HepG2 (cell line): ENCODE measurements around the gene UNC93A. TPM values are rescaled to one million over a fixed set of nuclear protein-coding genes. Genes with fewer than 3 reads are reported as not detected.

ENCODE experiments used
- HMGXB4 ChIP-seq, 2 experiments: sonication (generic) in 1 of 2; formaldehyde crosslinking in 1 of 2; IDR thresholded peaks; 2 replicates each; pipeline versions ENCODE4 v1.4.0 to v1.6.1; 2018 to 2020; ENCODE audit warnings: missing genetic modification reagents in 2 of 2, borderline replicate concordance in 1 of 2, low read depth in 1 of 2, mild to moderate bottlenecking in 1 of 2, missing biosample characterization in 1 of 2
- PRMT3 ChIP-seq: sonication (generic); formaldehyde crosslinking; IDR thresholded peaks from 2 replicates; pipeline ENCODE4 v1.8.1; 2022; ENCODE audit warnings: low read depth, mild to moderate bottlenecking, moderate library complexity, missing genetic modification reagents, borderline replicate concordance
- SMAD3 ChIP-seq: sonication (generic); formaldehyde crosslinking; IDR thresholded peaks from 2 replicates; pipeline ENCODE4 v1.4.0; 2020; ENCODE audit warnings: missing genetic modification reagents
- UBTF ChIP-seq: sonication (generic); formaldehyde crosslinking; IDR thresholded peaks from 2 replicates; pipeline ENCODE4 v1.4.0; 2020; ENCODE audit warnings: mild to moderate bottlenecking, missing genetic modification reagents
- ZKSCAN5 ChIP-seq: sonication (generic); formaldehyde crosslinking; IDR thresholded peaks from 2 replicates; pipeline ENCODE4 v1.5.1; 2020; ENCODE audit warnings: mild to moderate bottlenecking, missing genetic modification reagents
- ZNF251 ChIP-seq: sonication (generic); formaldehyde crosslinking; IDR thresholded peaks from 2 replicates; pipeline ENCODE4 v1.9.0; 2021; ENCODE audit warnings: mild to moderate bottlenecking, missing genetic modification reagents
- ZNF44 ChIP-seq: sonication (generic); formaldehyde crosslinking; IDR thresholded peaks from 2 replicates; pipeline ENCODE4 v1.5.1; 2020; ENCODE audit warnings: mild to moderate bottlenecking, missing genetic modification reagents
- ZNF503 ChIP-seq: sonication (generic); formaldehyde crosslinking; IDR thresholded peaks from 2 replicates; pipeline ENCODE4 v1.4.0; 2020; ENCODE audit warnings: missing genetic modification reagents
- ZNF563 ChIP-seq: sonication (generic); formaldehyde crosslinking; IDR thresholded peaks from 2 replicates; pipeline ENCODE4 v1.8.0; 2022; ENCODE audit warnings: mild to moderate bottlenecking, moderate library complexity, missing genetic modification reagents
- polyA plus RNA-seq, 8 experiments: library from polyadenylated mRNA; depleted of rRNA in 3 of 8; stranded (reverse) in 7 of 8; unstranded in 1 of 8; fragments of >200 nt; fragmentation: Illumina TruSeq in 4 of 8; extraction: Trizol in 4 of 8; gene quantifications; 2 replicates each; pipeline versions ENCODE4 v1.2.1 to v1.2.3, GENCODE V29; 2011 to 2016; ENCODE audit warnings: low read depth in 4 of 8, missing spikeins in 1 of 8, mixed read lengths in 1 of 8; ENCODE audit not compliant: insufficient read depth in 1 of 8
- total RNA-seq, 5 experiments: library from RNA; depleted of rRNA; stranded (reverse); fragments of >200 nt; fragmentation: Illumina TruSeq; extraction: Trizol; gene quantifications; 2 replicates each; pipeline ENCODE4 v1.2.3, GENCODE V29; 2016; ENCODE audit warnings: low read depth in 1 of 5
- TF ChIP-seq, protein P1 (sequence below): sonication (generic); formaldehyde crosslinking; conservative IDR thresholded peaks from 2 replicates; pipeline ENCODE4 v1.8.0; 2022; ENCODE audit warnings: mild to moderate bottlenecking, moderate library complexity, missing genetic modification reagents
- TF ChIP-seq, protein P2 (sequence below): IDR thresholded peaks from 2 replicates; pipeline ENCODE4 v1.6.1; 2018; ENCODE audit warnings: missing genetic modification reagents
- TF ChIP-seq, protein P3 (sequence below): sonication (generic); formaldehyde crosslinking; IDR thresholded peaks from 2 replicates; pipeline ENCODE4 v1.4.0; 2020; ENCODE audit warnings: missing genetic modification reagents

UNC93A gene
- total and polyA plus RNA-seq, 2 of the 13 experiments (the other 11 are each of a cell fraction or from before 2014, with no cell fraction given) = 11.0 to 42.7 TPM

DNA sequence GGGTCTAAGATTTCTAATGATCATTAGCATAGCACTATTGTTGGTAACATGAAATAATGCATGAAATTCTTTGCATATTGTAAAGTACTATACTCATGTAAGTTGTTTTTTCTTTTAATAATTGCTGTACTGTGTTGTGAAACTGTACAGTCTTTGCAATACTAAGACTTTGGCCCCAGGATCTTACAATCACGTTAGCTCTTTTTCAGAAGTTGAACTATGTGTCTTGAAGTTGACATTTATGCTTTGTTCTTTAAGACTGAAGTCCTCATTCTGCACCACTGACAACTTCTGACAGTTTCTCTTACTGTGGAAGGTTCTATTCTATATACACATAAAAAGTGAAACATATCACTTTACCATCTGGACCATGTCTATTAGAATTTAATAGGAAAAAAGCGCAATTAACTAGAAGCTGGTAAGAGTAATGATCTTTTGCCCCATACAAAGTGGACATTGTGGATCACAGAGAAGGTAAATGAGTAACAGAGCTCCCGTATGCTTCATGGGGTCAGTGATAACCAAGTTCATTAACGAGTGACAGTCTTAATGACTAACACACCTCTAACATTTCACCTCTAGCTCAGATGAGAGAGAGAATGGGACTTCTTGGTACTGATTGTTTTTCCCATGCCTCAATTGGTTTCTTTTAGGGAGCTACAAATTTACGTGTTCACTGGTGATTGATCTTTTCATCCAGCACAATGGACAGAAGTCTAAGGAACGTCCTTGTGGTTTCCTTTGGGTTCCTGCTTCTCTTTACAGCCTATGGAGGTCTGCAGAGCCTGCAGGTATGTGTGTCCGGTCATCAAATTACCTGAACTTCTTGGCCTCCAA lies at the start of gene UNC93A (continued):
- TF ChIP-seq ZKSCAN5 (CRISPR knock-in tag) (no peak), ZNF503 (CRISPR knock-in tag) (peak; percentile 33; the same call in 1 of the 2 replicates), SMAD3 (CRISPR knock-in tag) (no peak), HMGXB4 (CRISPR knock-in tag; IDR thresholded peaks at IDR 0.05; ENCODE audit: borderline replicate concordance in 1 of 2, low read depth in 1 of 2) (no peak; a peak in 1 of 4 replicates), PRMT3 (CRISPR knock-in tag) (no peak), ZNF251 (no peak), ZNF44 (CRISPR knock-in tag) (no peak), UBTF (CRISPR knock-in tag) (no peak), ZNF563 (CRISPR knock-in tag) (no peak)
- TF ChIP-seq, protein P1, sequence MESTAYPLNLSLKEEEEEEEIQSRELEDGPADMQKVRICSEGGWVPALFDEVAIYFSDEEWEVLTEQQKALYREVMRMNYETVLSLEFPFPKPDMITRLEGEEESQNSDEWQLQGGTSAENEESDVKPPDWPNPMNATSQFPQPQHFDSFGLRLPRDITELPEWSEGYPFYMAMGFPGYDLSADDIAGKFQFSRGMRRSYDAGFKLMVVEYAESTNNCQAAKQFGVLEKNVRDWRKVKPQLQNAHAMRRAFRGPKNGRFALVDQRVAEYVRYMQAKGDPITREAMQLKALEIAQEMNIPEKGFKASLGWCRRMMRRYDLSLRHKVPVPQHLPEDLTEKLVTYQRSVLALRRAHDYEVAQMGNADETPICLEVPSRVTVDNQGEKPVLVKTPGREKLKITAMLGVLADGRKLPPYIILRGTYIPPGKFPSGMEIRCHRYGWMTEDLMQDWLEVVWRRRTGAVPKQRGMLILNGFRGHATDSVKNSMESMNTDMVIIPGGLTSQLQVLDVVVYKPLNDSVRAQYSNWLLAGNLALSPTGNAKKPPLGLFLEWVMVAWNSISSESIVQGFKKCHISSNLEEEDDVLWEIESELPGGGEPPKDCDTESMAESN (CRISPR knock-in tag) = no peak
- TF ChIP-seq, protein P2, sequence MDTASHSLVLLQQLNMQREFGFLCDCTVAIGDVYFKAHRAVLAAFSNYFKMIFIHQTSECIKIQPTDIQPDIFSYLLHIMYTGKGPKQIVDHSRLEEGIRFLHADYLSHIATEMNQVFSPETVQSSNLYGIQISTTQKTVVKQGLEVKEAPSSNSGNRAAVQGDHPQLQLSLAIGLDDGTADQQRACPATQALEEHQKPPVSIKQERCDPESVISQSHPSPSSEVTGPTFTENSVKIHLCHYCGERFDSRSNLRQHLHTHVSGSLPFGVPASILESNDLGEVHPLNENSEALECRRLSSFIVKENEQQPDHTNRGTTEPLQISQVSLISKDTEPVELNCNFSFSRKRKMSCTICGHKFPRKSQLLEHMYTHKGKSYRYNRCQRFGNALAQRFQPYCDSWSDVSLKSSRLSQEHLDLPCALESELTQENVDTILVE = no peak
- TF ChIP-seq, protein P3, sequence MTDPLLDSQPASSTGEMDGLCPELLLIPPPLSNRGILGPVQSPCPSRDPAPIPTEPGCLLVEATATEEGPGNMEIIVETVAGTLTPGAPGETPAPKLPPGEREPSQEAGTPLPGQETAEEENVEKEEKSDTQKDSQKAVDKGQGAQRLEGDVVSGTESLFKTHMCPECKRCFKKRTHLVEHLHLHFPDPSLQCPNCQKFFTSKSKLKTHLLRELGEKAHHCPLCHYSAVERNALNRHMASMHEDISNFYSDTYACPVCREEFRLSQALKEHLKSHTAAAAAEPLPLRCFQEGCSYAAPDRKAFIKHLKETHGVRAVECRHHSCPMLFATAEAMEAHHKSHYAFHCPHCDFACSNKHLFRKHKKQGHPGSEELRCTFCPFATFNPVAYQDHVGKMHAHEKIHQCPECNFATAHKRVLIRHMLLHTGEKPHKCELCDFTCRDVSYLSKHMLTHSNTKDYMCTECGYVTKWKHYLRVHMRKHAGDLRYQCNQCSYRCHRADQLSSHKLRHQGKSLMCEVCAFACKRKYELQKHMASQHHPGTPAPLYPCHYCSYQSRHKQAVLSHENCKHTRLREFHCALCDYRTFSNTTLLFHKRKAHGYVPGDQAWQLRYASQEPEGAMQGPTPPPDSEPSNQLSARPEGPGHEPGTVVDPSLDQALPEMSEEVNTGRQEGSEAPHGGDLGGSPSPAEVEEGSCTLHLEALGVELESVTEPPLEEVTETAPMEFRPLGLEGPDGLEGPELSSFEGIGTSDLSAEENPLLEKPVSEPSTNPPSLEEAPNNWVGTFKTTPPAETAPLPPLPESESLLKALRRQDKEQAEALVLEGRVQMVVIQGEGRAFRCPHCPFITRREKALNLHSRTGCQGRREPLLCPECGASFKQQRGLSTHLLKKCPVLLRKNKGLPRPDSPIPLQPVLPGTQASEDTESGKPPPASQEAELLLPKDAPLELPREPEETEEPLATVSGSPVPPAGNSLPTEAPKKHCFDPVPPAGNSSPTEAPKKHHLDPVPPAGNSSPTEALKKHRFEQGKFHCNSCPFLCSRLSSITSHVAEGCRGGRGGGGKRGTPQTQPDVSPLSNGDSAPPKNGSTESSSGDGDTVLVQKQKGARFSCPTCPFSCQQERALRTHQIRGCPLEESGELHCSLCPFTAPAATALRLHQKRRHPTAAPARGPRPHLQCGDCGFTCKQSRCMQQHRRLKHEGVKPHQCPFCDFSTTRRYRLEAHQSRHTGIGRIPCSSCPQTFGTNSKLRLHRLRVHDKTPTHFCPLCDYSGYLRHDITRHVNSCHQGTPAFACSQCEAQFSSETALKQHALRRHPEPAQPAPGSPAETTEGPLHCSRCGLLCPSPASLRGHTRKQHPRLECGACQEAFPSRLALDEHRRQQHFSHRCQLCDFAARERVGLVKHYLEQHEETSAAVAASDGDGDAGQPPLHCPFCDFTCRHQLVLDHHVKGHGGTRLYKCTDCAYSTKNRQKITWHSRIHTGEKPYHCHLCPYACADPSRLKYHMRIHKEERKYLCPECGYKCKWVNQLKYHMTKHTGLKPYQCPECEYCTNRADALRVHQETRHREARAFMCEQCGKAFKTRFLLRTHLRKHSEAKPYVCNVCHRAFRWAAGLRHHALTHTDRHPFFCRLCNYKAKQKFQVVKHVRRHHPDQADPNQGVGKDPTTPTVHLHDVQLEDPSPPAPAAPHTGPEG (CRISPR knock-in tag) = no peak
